ENCODE results near the gene KLF6. TPM values are rescaled to one million over a fixed set of nuclear protein-coding genes. Genes with fewer than 3 reads are reported as not detected.
A peak's percentile ranks its signal among the peaks of the same experiment; 100 is the strongest.

KLF6 gene
- total and polyA plus RNA-seq, 9 donors, result 45.4 to 178 (median 85.7) TPM

- no peak overlapping the region for H3K27ac ChIP-seq
- no peak overlapping the region for H3K4me3 ChIP-seq
- H3K27me3 ChIP-seq, result no peaks in the 10 kb centered on the region
- peaks cover 5% of the 10 kb centered on the region for H3K4me1 ChIP-seq (ENCODE audit: insufficient read depth)
- DNase-seq, result peak in 1 of 5 donors; percentile 37
- intact Hi-C loops (cut with DNase I), result no loop called here
- 29 to 42% (median 36%) methylated on average over 6 of the region's 6 CpGs for WGBS, 3 donors
- no peaks in the 10 kb centered on the region for H3K36me3 ChIP-seq
- TF ChIP-seq CTCF (IDR thresholded peaks at IDR 0.05) (no peak), EP300 (IDR thresholded peaks at IDR 0.05) (no peak), POLR2A (IDR thresholded peaks at IDR 0.05) (no peak)
- no peaks in the 10 kb centered on the region for H3K9me3 ChIP-seq
These were observed 37.0 kb downstream of the KLF6 start for GRCh38 chr10:3747984-3748383.

- Histone ChIP-seq H3K27ac (no peak overlapping the region), H3K36me3 (no peaks in the 10 kb centered on the region), H3K27me3 (no peaks in the 10 kb centered on the region), H3K4me3 (no peak overlapping the region), H3K4me1 (ENCODE audit: insufficient read depth) (peaks cover 5% of the 10 kb centered on the region), H3K9me3 (no peaks in the 10 kb centered on the region)
- intact Hi-C loops (cut with DNase I), result no loop called here
- TF ChIP-seq POLR2A (IDR thresholded peaks at IDR 0.05), result no peak
- TF ChIP-seq EP300 (IDR thresholded peaks at IDR 0.05), result no peak
- no peak for TF ChIP-seq CTCF (IDR thresholded peaks at IDR 0.05)
- DNase-seq, result no peak
- WGBS, 3 donors, result 82 to 83% (median 82%) methylated on average over 27 of the region's 27 CpGs
These were observed 37.6 kb downstream of the KLF6 start for GRCh38 chr10:3747248-3747960.

GRCh38 chr10:3746634-3747033 lies 38.4 kb downstream of the KLF6 start:
- Histone ChIP-seq H3K4me1 (ENCODE audit: insufficient read depth) (peaks cover 5% of the 10 kb centered on the region), H3K36me3 (no peaks in the 10 kb centered on the region), H3K27ac (no peak overlapping the region), H3K9me3 (no peaks in the 10 kb centered on the region), H3K4me3 (no peak overlapping the region), H3K27me3 (no peaks in the 10 kb centered on the region)
- intact Hi-C loops (cut with DNase I), result no loop called here
- DNase-seq, result no peak
- no peak for TF ChIP-seq CTCF (IDR thresholded peaks at IDR 0.05)
- no peak for TF ChIP-seq POLR2A (IDR thresholded peaks at IDR 0.05)
- TF ChIP-seq EP300 (IDR thresholded peaks at IDR 0.05), result no peak
- WGBS, 3 donors, result 93 to 98% (median 95%) methylated on average over 7 of the region's 7 CpGs

GRCh38 chr10:3745521-3745920 lies 39.5 kb downstream of the KLF6 start:
- no peak overlapping the region for H3K27ac ChIP-seq
- H3K36me3 ChIP-seq, result no peaks in the 10 kb centered on the region
- 87 to 93% (median 92%) methylated on average over 4 of the region's 4 CpGs for WGBS, 3 donors
- intact Hi-C loops (cut with DNase I), result no loop called here
- no peak for DNase-seq
- no peak for TF ChIP-seq EP300 (IDR thresholded peaks at IDR 0.05)
- TF ChIP-seq POLR2A (IDR thresholded peaks at IDR 0.05), result no peak
- no peak for TF ChIP-seq CTCF (IDR thresholded peaks at IDR 0.05)
- H3K4me3 ChIP-seq, result no peak overlapping the region
- H3K9me3 ChIP-seq, result no peaks in the 10 kb centered on the region
- H3K27me3 ChIP-seq, result no peaks in the 10 kb centered on the region
- peaks cover 5% of the 10 kb centered on the region for H3K4me1 ChIP-seq (ENCODE audit: insufficient read depth)
